VCaP (cell line): Measurements from ENCODE around the gene DBX2.
"Not testable (repeated sequence)": the region's sequence is repeated elsewhere in the genome, so short reads cannot be mapped to it uniquely, and the experiment has no call there.

ENCODE experiments used
- H3K27ac ChIP-seq: fragments of 450-650 bp; 2 replicates; pipeline ENCODE4 v1.5.1; 2017
- TF ChIP-seq, protein P1 (sequence below): fragments of 450-650 bp; conservative IDR thresholded peaks from 2 replicates; pipeline ENCODE4 v1.5.1; 2017; ENCODE audit warnings: mild to moderate bottlenecking, moderate library complexity

DBX2 gene

DNA sequence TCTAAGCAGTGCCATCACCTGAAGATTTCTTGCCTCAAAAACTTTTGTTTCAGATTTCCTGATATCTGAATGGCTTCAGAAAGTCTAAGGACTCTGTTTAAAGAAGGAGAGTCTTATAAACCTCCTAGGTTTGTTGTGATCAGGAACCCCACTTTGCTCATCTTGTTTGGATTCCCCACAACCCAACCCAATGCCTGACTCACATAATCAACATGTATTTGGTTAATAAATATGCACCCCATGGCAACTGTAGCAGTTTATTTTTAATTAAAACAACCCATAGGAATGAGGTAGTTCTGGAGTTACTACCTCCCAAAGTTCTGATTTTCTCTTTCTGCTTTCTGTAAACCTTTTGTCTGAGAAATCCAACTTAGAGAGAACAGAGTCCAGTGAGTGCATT, 51.5 kb downstream of the DBX2 start:
- TF ChIP-seq, protein P1, sequence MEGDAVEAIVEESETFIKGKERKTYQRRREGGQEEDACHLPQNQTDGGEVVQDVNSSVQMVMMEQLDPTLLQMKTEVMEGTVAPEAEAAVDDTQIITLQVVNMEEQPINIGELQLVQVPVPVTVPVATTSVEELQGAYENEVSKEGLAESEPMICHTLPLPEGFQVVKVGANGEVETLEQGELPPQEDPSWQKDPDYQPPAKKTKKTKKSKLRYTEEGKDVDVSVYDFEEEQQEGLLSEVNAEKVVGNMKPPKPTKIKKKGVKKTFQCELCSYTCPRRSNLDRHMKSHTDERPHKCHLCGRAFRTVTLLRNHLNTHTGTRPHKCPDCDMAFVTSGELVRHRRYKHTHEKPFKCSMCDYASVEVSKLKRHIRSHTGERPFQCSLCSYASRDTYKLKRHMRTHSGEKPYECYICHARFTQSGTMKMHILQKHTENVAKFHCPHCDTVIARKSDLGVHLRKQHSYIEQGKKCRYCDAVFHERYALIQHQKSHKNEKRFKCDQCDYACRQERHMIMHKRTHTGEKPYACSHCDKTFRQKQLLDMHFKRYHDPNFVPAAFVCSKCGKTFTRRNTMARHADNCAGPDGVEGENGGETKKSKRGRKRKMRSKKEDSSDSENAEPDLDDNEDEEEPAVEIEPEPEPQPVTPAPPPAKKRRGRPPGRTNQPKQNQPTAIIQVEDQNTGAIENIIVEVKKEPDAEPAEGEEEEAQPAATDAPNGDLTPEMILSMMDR: no peak
- no peak overlapping the region for H3K27ac ChIP-seq

- TF ChIP-seq, protein P1: no peak
- H3K27ac ChIP-seq: no peak overlapping the region
These were observed 57.7 kb downstream of the DBX2 start for GRCh38 chr12:44993161-44993560.

DNA sequence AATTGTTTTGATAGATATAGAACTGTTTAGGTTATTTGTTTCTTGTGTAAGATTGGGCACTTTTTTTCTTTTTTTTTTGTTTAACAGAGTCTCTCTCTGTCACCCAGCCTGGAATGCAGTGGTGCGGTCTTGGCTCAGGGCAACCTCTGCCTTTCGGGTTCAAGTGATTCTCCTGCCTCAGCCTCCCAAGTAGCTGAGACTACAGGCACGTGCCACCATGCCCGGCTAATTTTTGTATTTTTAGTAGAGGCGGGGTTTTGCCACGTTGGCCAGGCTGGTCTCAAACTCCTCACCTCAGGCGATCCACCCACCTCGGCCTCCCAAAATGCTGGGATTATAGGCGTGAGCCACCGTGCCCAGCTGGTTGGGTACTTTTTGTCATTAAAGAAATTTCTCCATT, 66.0 kb downstream of the DBX2 start:
- not testable (repeated sequence) for H3K27ac ChIP-seq

- TF ChIP-seq, protein P1: no peak
These were observed 71.0 kb downstream of the DBX2 start for GRCh38 chr12:44979918-44980317.

DNA sequence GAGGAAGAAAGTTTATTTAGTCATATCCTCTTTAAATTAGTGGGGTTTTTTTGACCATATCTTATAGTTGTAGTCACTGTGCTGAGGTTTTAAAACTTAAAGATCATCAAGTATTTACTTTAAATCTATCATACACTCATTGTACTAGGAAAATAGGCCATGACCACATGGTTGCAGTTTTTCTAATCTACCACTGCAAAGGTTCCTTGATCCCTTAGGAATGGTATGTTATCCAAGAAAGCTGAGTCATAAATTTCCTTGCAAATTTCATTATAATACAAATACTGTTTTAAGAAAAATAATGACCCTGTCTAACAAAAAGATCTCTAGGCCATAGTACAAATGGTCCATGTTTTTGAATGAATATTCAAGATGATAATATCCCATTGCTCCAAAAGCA, 74.7 kb downstream of the DBX2 start:
- no peak overlapping the region for H3K27ac ChIP-seq
- TF ChIP-seq, protein P1: no peak

More at GRCh38 chr12:44979918-44980317, 71.0 kb downstream of the DBX2 start:
- no peak overlapping the region for H3K27ac ChIP-seq

GRCh38 chr12:44972746-44973421, 78.0 kb downstream of the DBX2 start:
- TF ChIP-seq, protein P1: peak; percentile 80
- H3K27ac ChIP-seq: no peak overlapping the region

DNA sequence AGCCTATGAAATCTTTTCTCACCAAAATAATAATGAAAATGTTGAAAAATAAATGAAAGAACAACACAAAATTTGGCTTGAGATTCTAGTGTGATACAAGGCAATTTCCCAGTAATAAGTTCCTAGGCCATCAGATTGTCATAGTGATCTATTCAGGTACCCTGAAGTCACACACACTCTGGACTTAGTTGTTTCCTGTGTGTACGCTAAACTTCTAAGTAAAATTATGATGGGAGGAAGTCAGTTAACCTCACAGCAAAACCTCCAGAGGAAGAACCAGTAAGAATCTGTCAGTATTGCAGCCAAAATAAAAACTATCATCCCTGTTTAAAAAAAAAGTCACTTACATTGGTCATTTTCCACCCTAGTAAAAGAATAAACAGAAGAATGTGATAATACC, 81.9 kb downstream of the DBX2 start:
- H3K27ac ChIP-seq: no peak overlapping the region
- TF ChIP-seq, protein P1: no peak
